Upper lobe of right lung (tissue), 1 donor: ENCODE measurements around the gene ADPRM. TPM values are rescaled to one million over a fixed set of nuclear protein-coding genes. Genes with fewer than 3 reads are reported as not detected.

Source experiments
- ATAC-seq: fragments of 200-7000 bp; cut with Tn5 transposase; one replicate; pipeline ENCODE4 v1.9.1; 2020; ENCODE audit warnings: mild to moderate bottlenecking, moderate library complexity
- DNase-seq: peaks from one replicate; pipeline ENCODE4 v3.0.0-alpha.2; 2020
- H3K27ac ChIP-seq: fragments of 200-600 bp; one replicate; pipeline ENCODE4 v1.8.0; 2022
- H3K27me3 ChIP-seq: fragments of 200-600 bp; one replicate; pipeline ENCODE4 v1.8.0; 2022; ENCODE audit warnings: mild to moderate bottlenecking
- H3K36me3 ChIP-seq: fragments of 200-600 bp; one replicate; pipeline ENCODE4 v1.8.0; 2022
- H3K4me1 ChIP-seq: fragments of 200-600 bp; one replicate; pipeline ENCODE4 v1.8.0; 2022
- H3K4me3 ChIP-seq: fragments of 200-600 bp; one replicate; pipeline ENCODE4 v1.8.0; 2022; ENCODE audit warnings: mild to moderate bottlenecking
- H3K9me3 ChIP-seq: fragments of 200-600 bp; one replicate; pipeline ENCODE4 v1.8.0; 2022
- intact Hi-C: fragments of 100-400 bp; cut with DNase I; formaldehyde crosslinking; loops from one replicate; pipeline ENCODE4 v1.11.0; 2022
- total RNA-seq: library from RNA; stranded (reverse); fragmentation: NEBNext Ultra II Directional; extraction: Animal tissue kit (Norgen Biotek cat#: 25700); gene quantifications from one replicate; pipeline ENCODE4 v1.2.1, GENCODE V29; 2021
- TF ChIP-seq, protein P1 (sequence below): fragments of 200-600 bp; IDR thresholded peaks from one replicate; pipeline ENCODE4 v1.8.0; 2022; ENCODE audit warnings: antibody characterized with exemption
- donor health status: DM: no; HTN: yes; CAD: no; lungs with severe emphysema.

ADPRM gene
- total RNA-seq, 1 donor from 2014 or later = 8.2 TPM

DNA sequence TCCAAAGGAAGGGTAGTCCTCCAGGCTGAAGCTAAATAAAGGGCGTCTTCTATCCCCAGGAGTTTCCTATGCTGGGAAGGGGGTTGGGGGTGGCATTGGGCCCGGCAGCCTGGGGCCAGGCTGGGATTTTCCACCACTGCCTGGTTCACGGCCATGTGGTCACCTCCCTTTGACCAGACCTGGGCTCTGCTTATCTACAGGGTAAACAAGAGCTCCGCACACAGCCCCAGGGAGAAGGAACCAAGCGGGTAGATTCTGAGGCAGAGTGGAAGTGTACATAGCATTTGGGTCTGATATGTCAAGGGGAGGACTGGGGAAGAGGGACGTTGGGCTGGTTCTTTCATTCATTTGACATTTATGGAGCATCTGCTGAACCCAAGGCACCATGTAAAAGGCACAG lies 59.7 kb downstream of the ADPRM start:
- H3K36me3 ChIP-seq = no peaks in the 10 kb centered on the region
- no peaks in the 10 kb centered on the region for H3K27me3 ChIP-seq
- TF ChIP-seq, protein P1, sequence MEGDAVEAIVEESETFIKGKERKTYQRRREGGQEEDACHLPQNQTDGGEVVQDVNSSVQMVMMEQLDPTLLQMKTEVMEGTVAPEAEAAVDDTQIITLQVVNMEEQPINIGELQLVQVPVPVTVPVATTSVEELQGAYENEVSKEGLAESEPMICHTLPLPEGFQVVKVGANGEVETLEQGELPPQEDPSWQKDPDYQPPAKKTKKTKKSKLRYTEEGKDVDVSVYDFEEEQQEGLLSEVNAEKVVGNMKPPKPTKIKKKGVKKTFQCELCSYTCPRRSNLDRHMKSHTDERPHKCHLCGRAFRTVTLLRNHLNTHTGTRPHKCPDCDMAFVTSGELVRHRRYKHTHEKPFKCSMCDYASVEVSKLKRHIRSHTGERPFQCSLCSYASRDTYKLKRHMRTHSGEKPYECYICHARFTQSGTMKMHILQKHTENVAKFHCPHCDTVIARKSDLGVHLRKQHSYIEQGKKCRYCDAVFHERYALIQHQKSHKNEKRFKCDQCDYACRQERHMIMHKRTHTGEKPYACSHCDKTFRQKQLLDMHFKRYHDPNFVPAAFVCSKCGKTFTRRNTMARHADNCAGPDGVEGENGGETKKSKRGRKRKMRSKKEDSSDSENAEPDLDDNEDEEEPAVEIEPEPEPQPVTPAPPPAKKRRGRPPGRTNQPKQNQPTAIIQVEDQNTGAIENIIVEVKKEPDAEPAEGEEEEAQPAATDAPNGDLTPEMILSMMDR = no peak
- ATAC-seq (no peak), DNase-seq (no peak)
- H3K27ac ChIP-seq = no peak overlapping the region
- intact Hi-C loops = no loop called here
- no peak overlapping the region for H3K4me3 ChIP-seq
- no peaks in the 10 kb centered on the region for H3K4me1 ChIP-seq
- H3K9me3 ChIP-seq = no peaks in the 10 kb centered on the region

DNA sequence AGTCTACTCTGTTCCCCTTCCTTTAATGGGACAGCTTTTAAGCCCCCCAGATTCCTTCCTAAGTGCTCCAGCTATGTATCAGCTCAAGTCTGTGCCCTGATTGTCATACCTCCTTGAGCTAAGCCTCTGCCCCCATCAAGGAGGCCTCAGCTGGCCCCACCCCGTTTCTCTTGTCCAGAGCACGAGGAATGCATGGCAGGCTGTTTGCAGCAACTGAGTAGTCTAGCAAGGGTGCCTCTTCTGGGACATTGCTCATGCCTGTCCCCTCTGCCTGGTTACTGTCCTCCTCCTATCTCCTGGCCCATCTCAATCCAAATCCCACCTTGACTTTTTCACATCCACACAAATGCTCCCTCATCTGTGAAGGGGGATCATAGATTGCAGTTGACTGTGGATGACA lies 60.3 kb downstream of the ADPRM start:
- intact Hi-C loops = no loop called here
- H3K4me1 ChIP-seq = no peaks in the 10 kb centered on the region
- no peak for DNase-seq
- no peak for ATAC-seq
- H3K36me3 ChIP-seq = no peaks in the 10 kb centered on the region
- H3K27ac ChIP-seq = no peak overlapping the region
- TF ChIP-seq, protein P1 = no peak
- no peak overlapping the region for H3K4me3 ChIP-seq
- H3K27me3 ChIP-seq = no peaks in the 10 kb centered on the region
- no peaks in the 10 kb centered on the region for H3K9me3 ChIP-seq

DNA sequence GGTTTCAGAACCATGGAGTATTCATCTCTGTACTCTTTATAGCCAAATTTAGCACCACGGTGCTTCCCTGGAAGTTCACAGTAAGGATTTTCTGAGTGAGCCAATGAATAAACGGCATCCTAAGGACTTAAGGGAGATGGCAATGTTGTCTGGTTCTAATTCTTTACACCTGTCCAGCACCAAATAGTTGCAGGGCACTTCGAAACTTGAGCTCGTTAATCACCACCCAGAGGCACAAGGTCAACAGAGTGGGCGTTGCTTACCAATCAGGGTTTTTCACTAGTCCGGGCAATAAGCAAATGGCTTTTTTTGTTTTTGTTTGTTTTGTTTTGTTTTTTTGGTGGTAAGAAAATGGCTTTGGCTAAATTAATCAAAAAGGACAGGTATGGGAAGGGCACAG lies 60.7 kb downstream of the ADPRM start:
- Histone ChIP-seq H3K4me1 (no peaks in the 10 kb centered on the region), H3K9me3 (no peaks in the 10 kb centered on the region), H3K4me3 (no peak overlapping the region), H3K36me3 (no peaks in the 10 kb centered on the region), H3K27me3 (no peaks in the 10 kb centered on the region), H3K27ac (no peak overlapping the region)
- no peak for ATAC-seq
- TF ChIP-seq, protein P1 = no peak
- no peak for DNase-seq
- intact Hi-C loops = no loop called here

Other genes with a start within 250 kb of the ADPRM start
- not detected for gene MYH4, start 228.0 kb upstream of the ADPRM start, total RNA-seq
- gene MYH1, start 179.1 kb upstream of the ADPRM start, total RNA-seq = 0.81 TPM
- 1.0 TPM for gene MYH2, start 147.9 kb upstream of the ADPRM start, total RNA-seq
- 2.8 TPM for gene MYH3, start 40.3 kb upstream of the ADPRM start, total RNA-seq
- 25.4 TPM for gene SCO1, start 61 bp upstream of the ADPRM start, total RNA-seq
- 10.5 TPM for gene TMEM220, start 32.4 kb downstream of the ADPRM start, total RNA-seq
- gene TMEM238L, start 106.5 kb downstream of the ADPRM start, total RNA-seq = not detected
- not detected for gene PIRT, start 140.5 kb downstream of the ADPRM start, total RNA-seq